ENCODE data around the gene PPFIA1.

Gene PPFIA1

GRCh38 chr11:70416881-70417280 lies 146.4 kb downstream of the PPFIA1 start:
- H3K27me3 ChIP-seq (ENCODE audit: control insufficient read depth, insufficient read depth, low read length) = no peaks in the 10 kb centered on the region
- H3K27ac ChIP-seq = no peak overlapping the region
- H3K4me3 ChIP-seq (ENCODE audit: low read depth, low read length) = no peak overlapping the region
- H3K4me1 ChIP-seq = no peaks in the 10 kb centered on the region
- TF ChIP-seq, protein P1, sequence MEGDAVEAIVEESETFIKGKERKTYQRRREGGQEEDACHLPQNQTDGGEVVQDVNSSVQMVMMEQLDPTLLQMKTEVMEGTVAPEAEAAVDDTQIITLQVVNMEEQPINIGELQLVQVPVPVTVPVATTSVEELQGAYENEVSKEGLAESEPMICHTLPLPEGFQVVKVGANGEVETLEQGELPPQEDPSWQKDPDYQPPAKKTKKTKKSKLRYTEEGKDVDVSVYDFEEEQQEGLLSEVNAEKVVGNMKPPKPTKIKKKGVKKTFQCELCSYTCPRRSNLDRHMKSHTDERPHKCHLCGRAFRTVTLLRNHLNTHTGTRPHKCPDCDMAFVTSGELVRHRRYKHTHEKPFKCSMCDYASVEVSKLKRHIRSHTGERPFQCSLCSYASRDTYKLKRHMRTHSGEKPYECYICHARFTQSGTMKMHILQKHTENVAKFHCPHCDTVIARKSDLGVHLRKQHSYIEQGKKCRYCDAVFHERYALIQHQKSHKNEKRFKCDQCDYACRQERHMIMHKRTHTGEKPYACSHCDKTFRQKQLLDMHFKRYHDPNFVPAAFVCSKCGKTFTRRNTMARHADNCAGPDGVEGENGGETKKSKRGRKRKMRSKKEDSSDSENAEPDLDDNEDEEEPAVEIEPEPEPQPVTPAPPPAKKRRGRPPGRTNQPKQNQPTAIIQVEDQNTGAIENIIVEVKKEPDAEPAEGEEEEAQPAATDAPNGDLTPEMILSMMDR (IDR thresholded peaks at IDR 0.05) = no peak
- H2AFZ ChIP-seq = no peak overlapping the region
- H3K9me3 ChIP-seq (ENCODE audit: control insufficient read depth, low read length) = no peaks in the 10 kb centered on the region
- H3K4me2 ChIP-seq (ENCODE audit: low read length) = no peak overlapping the region
- H3K36me3 ChIP-seq (ENCODE audit: control insufficient read depth, insufficient read depth, low read length) = no peaks in the 10 kb centered on the region
- no peak overlapping the region for H3K9ac ChIP-seq
- H3K79me2 ChIP-seq = no peaks in the 10 kb centered on the region

DNA sequence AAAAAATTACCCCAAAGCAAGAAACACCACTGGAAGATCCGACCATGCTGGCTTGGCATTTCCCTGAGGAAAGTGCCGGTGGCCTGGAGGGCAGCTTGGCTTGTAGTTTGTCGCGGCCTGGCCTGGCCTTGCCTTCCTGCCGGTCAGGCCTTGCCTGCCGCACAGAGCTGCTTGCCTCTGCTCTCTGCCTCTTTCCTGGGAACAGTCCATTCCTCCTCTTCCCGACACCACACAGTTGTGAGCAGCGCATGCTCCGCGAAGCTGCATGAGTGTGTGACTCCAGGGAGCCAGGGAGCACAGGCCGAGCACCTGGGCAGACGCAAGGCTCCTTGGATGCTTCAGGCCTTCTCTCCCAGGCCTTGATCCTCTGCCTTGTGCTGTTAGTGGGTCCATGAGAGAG lies 147.6 kb downstream of the PPFIA1 start:
- H3K79me2 ChIP-seq = no peaks in the 10 kb centered on the region
- no peak overlapping the region for H3K4me2 ChIP-seq (ENCODE audit: low read length)
- TF ChIP-seq, protein P1 (IDR thresholded peaks at IDR 0.05) = no peak
- no peaks in the 10 kb centered on the region for H3K4me1 ChIP-seq
- no peaks in the 10 kb centered on the region for H3K36me3 ChIP-seq (ENCODE audit: control insufficient read depth, insufficient read depth, low read length)
- no peak overlapping the region for H3K27ac ChIP-seq
- no peaks in the 10 kb centered on the region for H3K9me3 ChIP-seq (ENCODE audit: control insufficient read depth, low read length)
- H3K4me3 ChIP-seq (ENCODE audit: low read depth, low read length) = no peak overlapping the region
- H2AFZ ChIP-seq = no peak overlapping the region
- H3K27me3 ChIP-seq (ENCODE audit: control insufficient read depth, insufficient read depth, low read length) = no peaks in the 10 kb centered on the region
- no peak overlapping the region for H3K9ac ChIP-seq

DNA sequence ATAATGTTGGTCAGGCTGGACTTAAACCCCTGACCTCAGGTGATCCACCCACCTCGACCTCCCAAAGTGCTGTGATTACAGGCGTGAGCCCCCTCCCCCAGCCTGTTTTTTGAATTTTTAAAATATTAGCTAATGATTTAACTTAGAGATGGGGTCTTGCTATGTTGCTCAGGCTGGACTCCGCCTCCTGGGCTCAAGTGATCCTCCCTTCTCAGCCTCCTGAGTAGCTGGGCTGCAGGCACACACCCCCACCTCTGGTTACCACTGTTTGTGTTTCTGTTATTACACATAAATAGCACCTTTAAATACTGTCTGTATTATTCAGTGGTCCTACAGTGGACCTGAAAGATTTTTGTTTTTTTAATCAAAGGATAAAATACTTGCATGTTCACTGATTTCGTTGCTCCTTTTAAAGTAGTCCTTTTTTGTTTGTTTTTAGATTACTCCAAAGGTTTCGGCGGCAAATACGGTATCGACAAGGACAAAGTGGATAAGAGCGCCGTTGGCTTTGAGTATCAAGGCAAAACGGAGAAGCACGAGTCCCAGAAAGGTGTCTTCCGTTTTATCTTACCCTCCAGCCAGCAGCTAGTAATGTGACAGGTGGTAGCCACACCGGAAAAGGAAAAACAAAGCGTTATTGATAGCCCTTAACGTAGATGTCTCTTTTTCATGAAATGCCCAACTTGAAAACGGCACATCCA lies 149.0 kb downstream of the PPFIA1 start:
- H3K4me1 ChIP-seq = no peaks in the 10 kb centered on the region
- no peaks in the 10 kb centered on the region for H3K79me2 ChIP-seq
- H3K9me3 ChIP-seq (ENCODE audit: control insufficient read depth, low read length) = no peaks in the 10 kb centered on the region
- no peak overlapping the region for H2AFZ ChIP-seq
- no peak overlapping the region for H3K4me2 ChIP-seq (ENCODE audit: low read length)
- no peaks in the 10 kb centered on the region for H3K27me3 ChIP-seq (ENCODE audit: control insufficient read depth, insufficient read depth, low read length)
- H3K27ac ChIP-seq = no peak overlapping the region
- H3K36me3 ChIP-seq (ENCODE audit: control insufficient read depth, insufficient read depth, low read length) = no peaks in the 10 kb centered on the region
- no peak overlapping the region for H3K4me3 ChIP-seq (ENCODE audit: low read depth, low read length)
- TF ChIP-seq, protein P1 (IDR thresholded peaks at IDR 0.05) = no peak
- H3K9ac ChIP-seq = no peak overlapping the region

- no peaks in the 10 kb centered on the region for H3K36me3 ChIP-seq (ENCODE audit: control insufficient read depth, insufficient read depth, low read length)
- H3K4me3 ChIP-seq (ENCODE audit: low read depth, low read length) = no peak overlapping the region
- H2AFZ ChIP-seq = no peak overlapping the region
- H3K4me2 ChIP-seq (ENCODE audit: low read length) = no peak overlapping the region
- no peak overlapping the region for H3K9ac ChIP-seq
- H3K4me1 ChIP-seq = no peaks in the 10 kb centered on the region
- no peaks in the 10 kb centered on the region for H3K9me3 ChIP-seq (ENCODE audit: control insufficient read depth, low read length)
- no peaks in the 10 kb centered on the region for H3K27me3 ChIP-seq (ENCODE audit: control insufficient read depth, insufficient read depth, low read length)
- TF ChIP-seq, protein P1 (IDR thresholded peaks at IDR 0.05) = no peak
- H3K79me2 ChIP-seq = no peaks in the 10 kb centered on the region
- no peak overlapping the region for H3K27ac ChIP-seq
These were observed 149.5 kb downstream of the PPFIA1 start for GRCh38 chr11:70420008-70420464.

- Histone ChIP-seq H2AFZ (no peak overlapping the region), H3K36me3 (ENCODE audit: control insufficient read depth, insufficient read depth, low read length) (no peaks in the 10 kb centered on the region), H3K4me1 (no peaks in the 10 kb centered on the region), H3K4me2 (ENCODE audit: low read length) (no peak overlapping the region), H3K9ac (no peak overlapping the region), H3K27me3 (ENCODE audit: control insufficient read depth, insufficient read depth, low read length) (no peaks in the 10 kb centered on the region), H3K4me3 (ENCODE audit: low read depth, low read length) (no peak overlapping the region), H3K27ac (no peak overlapping the region), H3K79me2 (no peaks in the 10 kb centered on the region), H3K9me3 (ENCODE audit: control insufficient read depth, low read length) (no peaks in the 10 kb centered on the region)
- TF ChIP-seq, protein P1 (IDR thresholded peaks at IDR 0.05) = no peak
These were observed 150.0 kb downstream of the PPFIA1 start for GRCh38 chr11:70420496-70420895.
